GM19438 (cell line): ENCODE measurements around the gene FAM53B.

Experiments
- ATAC-seq: cut with Tn5 transposase; IDR thresholded peaks from one replicate; pipeline ENCODE4 v1.9.1; 2021; ENCODE audit warnings: low read depth; ENCODE audit not compliant: unreplicated experiment

FAM53B gene

DNA sequence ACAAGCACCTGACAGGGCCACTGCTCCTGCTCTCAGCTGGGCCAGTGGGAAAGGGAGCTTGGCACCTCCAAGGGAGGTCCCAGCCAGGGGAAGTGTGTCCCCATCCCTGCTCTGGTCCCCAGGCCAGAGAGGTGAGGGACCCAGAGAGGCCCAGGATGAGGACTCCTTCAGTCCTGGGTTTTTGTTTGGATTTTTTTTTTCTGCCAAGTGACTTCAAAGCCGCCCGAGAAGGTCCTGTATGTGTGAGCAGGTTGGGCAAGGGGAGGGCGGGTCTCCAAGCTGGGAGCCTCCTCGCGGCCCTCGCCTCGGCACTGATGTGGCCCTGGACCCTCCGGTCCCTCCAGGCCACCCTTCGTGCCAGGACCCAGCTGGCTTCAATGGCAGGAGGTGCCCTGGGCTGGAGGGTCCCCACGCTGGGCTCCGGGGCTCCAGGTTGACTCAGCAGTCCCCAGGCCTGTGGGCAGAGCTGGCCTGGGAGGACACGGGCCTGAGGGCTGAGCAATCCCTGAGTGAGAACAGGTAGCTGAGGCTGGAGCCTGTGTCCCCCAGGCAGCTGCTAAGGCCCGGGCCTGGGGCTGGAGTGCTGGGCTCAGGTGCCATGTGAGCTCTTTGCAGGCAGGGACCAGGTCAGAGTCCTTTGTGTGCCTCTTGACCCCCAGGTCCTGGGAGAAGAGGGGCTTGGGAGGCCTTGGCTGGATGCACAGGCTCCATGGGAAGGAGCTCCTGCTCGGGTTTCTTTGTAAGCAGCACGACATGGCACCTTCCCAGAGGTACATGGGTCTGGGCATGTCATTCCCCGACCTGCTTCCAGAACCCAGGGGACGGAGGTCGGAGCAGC is 140.6 kb downstream of the FAM53B start:
- ATAC-seq: no peak

GRCh38 chr10:124602646-124603365 is 141.4 kb downstream of the FAM53B start:
- ATAC-seq: no peak

DNA sequence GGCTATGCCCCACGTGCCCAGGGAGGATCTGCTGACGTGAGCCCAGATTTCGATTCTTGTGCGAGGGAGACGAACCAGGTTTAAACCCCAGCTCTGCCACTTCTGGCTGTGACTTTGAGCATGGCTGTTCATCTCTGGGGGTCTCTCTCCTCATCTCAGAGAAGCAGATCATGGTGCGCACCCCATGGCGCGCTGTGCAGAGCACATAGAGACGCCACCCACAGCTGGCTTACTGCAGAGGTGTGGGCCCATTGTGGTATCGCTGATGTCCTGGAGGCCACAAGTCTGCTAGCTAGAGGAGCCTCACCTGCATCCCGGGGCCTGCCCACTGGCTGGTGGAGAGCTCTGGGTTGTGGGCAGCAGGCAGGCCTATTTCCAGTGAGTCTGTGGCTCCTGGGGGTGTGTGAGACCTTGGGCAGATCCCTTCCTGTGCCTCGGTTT is 142.0 kb downstream of the FAM53B start:
- no peak for ATAC-seq

DNA sequence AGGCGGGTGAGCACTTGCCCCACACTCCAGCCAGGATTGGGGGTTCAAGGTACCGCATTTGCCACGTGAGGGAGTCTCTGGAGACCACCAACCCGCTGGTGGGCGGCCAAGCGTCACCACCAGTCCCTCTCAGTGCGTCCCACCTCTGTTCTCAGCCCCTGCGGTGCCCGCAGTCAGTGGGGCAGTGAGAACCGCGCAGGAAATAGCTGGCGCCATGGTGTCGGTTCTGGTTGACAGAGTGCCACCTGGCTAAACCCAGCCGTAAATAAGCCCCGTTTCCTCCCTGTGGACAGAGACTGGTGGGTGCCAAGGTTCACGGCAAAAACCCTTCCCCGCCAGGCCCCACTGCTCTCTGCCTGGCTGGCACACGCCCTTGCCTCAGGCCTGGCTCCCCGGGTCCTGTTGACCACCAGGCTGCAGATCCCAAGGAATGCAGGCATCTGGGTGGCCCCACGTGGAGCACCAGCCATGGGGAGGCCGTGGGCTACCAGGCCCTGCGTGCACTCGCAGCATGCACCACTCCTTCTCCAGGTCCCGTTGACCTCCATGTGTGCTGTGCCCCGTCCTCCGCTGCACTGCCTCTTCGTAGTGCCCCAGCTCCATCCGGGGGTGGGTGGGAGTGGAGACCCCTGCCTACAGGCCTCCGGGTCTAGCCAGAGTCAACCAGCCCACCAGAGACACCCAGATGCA is 142.6 kb downstream of the FAM53B start:
- ATAC-seq: no peak

GRCh38 chr10:124601016-124601415 is 143.2 kb downstream of the FAM53B start:
- ATAC-seq: no peak

GRCh38 chr10:124600051-124600880 is 143.9 kb downstream of the FAM53B start:
- no peak for ATAC-seq

GRCh38 chr10:124599588-124600050 is 144.6 kb downstream of the FAM53B start:
- no peak for ATAC-seq

- no peak for ATAC-seq
Observed at GRCh38 chr10:124598773-124599587, 145.2 kb downstream of the FAM53B start.

GRCh38 chr10:124598196-124598595 is 146.0 kb downstream of the FAM53B start:
- ATAC-seq: no peak

DNA sequence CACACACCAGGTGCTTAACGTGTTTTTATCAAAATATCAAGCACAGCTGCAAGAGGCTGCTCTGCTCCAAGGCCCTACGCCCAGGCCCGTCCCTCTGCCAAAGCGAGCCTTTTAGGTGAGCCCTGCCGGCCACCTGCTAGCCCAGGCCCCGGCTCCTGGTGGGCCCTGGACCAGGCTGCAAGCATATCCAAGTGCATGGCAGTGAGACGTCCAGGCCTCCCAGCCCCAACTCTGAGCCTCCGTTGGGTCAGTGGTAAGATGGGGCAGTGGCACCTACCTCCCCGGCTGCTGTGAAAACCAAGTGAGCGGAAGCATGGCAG is 146.4 kb downstream of the FAM53B start:
- no peak for ATAC-seq

GRCh38 chr10:124596962-124597845 is 147.0 kb downstream of the FAM53B start:
- no peak for ATAC-seq

GRCh38 chr10:124596116-124596785 is 147.9 kb downstream of the FAM53B start:
- no peak for ATAC-seq

GRCh38 chr10:124595143-124595883 is 148.9 kb downstream of the FAM53B start:
- ATAC-seq: no peak

- no peak for ATAC-seq
Observed at GRCh38 chr10:124594240-124594639, 149.9 kb downstream of the FAM53B start.

DNA sequence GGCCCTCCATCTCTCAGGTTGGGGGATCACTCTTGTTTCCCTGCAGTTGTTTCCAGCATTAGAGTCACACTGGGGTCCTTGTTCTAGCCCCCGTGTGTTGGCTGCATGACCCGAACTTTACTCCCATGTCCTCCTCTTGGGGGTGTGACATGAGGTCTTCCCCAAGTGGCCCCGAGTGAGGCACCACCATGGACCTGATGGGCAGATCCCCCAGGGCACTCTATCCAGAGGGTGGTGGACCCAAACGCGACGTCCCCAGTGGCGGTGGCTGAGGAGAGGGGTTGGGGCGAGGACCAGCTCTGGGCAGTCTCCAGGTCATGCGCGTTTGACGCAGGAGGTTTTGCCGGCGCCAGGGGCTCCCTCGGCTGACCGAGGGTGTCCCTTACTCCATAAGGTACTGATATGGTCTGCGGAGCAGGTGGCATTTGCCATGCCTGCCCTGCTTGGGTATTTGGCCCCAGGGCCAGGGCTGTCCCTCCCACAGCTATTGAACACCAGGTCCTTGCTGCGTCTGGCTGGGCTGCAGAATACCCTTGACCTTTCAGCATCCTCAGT is 150.7 kb downstream of the FAM53B start:
- no peak for ATAC-seq

DNA sequence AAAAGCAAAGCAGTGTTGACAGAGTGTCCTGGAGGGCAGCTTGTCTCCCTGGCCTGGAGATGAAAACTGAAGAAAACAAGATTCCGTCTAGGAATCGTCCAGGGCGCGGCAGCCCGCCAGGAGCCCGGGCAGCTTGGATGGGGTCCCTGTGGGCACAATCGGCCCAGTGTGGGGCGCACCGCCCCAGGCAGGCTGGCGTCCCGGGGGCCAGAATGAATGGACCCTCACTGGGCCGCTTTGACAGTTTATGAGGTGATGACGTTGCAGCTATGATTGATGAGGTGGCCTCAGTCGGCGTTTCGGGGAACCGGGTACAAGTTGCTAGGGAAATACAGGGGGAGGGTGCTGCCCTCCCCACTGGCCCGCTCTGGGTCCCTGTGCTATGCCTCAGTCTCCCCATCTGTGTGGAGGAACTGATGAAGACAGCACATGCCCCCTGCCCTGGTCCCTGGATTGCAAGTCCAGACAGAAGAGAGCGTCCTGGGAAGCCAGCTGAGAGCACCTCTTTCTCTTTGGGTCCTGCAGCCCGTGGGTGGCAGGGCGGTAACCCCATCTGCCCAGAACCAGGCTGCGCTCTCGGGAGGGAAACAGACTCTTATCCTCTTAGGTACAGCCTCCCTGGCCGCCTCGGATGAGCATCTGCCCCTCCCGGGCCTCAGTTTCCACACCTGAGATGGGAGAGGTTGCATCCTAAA is 151.3 kb downstream of the FAM53B start:
- ATAC-seq: no peak

- ATAC-seq: no peak
Observed at GRCh38 chr10:124592101-124592500, 152.1 kb downstream of the FAM53B start.
